Measurements from ENCODE around the gene PNMA8B.
"Not testable (repeated sequence)": the region's sequence is repeated elsewhere in the genome, so short reads cannot be mapped to it uniquely, and the experiment has no call there.

PNMA8B gene, protein sequence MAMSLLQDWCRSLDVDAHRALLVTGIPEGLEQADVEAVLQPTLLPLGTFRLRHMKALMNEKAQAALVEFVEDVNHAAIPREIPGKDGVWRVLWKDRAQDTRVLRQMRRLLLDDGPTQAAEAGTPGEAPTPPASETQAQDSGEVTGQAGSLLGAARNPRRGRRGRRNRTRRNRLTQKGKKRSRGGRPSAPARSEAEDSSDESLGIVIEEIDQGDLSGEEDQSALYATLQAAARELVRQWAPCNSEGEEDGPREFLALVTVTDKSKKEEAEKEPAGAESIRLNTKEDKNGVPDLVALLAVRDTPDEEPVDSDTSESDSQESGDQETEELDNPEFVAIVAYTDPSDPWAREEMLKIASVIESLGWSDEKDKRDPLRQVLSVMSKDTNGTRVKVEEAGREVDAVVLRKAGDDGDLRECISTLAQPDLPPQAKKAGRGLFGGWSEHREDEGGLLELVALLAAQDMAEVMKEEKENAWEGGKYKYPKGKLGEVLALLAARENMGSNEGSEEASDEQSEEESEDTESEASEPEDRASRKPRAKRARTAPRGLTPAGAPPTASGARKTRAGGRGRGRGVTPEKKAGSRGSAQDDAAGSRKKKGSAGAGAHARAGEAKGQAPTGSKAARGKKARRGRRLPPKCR

DNA sequence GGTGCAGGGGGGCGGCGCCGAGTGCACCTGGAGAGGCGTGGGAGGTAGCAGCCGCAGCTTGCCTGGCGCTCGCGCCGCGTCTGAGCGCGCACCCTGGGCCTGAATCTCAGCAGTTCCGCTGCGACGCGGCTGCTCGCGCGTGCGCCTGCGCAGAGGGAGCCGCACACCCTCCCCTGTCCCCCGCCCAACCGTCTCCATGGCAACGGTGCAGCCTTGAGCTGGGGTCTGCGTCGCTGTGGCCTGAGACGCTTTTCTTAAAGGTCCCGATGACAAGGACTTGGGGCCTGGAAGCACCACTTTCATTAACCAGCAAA is at the start of gene PNMA8B:
PNMA8B (minus strand) TSS at position 82 of the 314 bp plus-strand sequence. CDS start 402 bp downstream, outside the sequence.
- no peak for DNase-seq (ENCODE audit: low read depth in 2 of 2)

- no peak for DNase-seq (ENCODE audit: low read depth in 2 of 2)
These were observed 49.0 kb upstream of the PNMA8B start for GRCh38 chr19:46544651-46545050.

DNA sequence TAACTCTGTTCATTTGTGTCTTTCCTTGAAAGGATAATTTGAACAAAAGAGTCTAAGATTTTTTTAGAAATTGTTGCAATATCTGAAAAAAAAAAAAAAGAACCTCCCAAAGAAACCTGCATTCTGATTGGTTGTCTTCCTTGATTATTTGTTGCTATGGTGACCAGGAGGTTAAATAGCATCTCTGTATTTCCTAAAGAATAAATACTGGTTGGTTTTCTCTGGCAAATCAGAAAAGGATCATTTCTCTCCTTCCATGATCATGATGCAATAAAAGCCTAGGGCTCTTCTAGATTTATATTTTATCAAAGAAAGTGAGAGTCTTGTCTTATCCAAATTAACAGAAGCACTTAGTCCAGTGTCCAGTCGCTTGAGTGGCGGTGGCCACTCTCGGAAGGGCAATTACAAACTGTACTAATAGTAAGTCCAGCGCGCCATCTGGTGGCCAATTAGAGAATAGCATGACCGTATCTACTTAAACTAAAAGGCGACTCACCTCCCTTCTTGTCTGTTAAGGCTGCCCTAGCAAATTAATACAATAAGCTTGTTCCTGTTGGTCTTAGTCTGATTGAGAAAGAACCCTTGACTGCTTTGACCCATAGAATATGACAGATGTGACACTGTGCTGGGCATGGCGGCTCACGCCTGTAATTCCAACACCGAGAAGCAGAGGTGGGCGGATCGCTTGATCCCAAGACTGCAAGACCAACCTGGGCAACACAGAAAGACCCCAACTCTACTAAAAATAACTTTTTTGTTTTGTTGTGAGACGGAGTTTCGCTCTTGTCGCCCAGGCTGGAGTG is 47.0 kb upstream of the PNMA8B start:
- DNase-seq (ENCODE audit: low read depth in 2 of 2), result peak; percentile 66 to 80

DNA sequence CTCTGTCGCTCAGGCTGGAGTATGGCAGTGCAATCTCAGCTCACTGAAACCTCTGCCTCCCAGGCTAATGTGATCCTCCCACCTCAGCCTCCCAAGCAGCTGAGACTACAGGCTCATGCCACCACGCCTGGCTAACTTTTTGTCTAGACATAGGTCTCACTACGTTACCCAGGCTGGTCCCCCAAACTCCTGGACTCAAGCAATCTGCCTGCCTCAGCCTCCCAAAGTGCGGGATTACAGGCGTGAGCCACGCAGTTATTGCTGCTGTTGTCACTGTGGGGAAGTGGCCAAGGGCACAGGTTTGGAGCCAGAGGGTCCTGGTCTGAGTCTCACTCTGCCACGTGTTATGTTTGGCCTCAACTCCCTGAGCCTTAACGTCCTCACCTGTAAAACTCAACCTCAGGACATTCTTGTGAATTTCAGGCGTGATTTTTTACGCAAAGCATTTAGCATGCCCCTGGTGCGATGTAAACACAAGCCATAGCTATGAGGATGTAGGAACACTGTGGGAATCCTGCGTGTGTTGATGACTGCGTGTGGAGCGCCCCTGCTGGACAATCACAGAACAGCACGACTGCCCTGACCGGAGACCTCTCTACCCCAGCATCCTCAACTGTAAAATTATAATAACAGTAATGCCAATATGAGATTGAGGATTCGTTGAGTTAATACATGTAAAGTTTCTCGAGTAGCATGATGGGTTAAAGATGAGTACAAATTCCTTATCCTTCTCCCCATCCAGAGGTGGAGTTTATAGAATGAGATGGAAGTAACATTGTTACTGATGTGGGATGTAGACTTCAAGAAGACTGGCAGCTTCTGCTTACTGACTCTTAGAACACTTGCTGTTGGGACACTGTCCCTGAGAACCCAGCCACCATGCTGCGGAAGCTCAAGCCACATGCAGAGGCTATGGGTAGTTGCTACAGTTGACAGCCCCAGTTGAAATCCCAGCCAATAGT is 41.8 kb upstream of the PNMA8B start:
- peak; percentile 39 to 61 for DNase-seq (ENCODE audit: low read depth in 2 of 2)

DNA sequence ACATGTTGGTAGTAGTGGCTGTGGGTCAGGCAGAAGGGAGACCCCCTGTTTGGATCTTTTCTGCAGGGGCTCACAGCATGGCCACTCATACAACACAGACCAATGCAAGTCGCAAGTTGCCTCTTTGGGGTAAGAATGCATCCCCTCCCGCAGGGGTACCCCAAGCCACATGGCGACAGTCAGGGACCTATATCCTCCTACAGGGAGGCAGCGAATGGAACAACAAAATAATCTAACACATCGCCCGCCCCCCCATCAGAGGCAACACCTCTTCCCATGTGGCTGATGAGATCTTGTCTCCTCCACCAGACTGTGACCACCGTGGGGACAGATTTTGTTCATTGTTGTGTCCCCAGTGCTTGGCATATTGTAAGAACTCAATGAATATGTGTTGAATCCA is 40.7 kb upstream of the PNMA8B start:
- no peak for DNase-seq (ENCODE audit: low read depth in 2 of 2)

DNA sequence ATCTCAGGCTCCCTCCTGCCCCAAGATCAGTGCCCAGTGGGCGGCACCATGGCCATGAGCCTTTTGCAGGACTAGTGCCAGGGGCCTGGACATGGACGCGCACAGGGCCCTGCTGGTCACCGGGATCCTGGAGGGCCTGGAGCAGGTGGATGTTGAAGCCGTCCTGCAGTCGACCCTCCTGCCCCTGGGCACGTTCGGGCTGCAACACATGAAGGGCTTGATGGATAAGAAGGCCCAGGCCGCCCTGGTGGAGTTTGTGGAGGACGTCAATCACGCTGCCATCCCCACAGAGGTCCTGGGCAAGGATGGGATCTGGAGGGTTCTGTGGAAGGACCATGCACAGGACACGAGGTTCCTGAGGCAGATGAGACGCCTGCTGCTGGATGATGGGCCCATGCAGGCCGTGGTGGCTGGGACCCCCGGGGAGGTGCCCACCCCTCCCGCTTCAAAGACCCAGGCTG is 38.0 kb upstream of the PNMA8B start:
- no peak for DNase-seq (ENCODE audit: low read depth in 2 of 2)

DNA sequence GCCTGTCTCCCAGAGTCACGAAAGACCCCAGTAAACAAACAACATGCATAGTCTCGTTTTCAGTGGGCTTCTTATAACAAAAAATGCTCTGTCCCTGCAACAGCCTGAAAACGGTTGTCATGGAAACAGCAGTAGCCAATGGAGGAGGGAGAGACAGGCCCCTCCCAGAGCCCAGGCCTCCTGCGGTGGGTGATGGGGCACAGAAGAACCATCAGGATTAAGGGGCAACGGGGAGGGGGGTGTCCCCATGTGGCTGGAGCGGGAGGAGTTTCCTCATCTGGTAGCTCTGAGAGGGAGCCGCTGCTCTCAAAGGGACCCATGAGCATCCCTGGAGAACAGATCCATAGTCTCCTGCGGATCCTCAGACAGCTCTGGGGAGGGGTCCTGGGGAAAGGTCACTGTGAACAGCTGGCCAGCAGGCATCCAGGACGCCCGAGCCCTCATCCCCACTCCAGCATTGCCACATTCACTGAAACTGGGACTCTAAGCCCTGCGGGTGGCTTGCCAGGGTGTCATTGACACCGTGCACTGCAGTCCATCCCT is 37.5 kb upstream of the PNMA8B start:
- DNase-seq (ENCODE audit: low read depth in 2 of 2), result no peak

DNA sequence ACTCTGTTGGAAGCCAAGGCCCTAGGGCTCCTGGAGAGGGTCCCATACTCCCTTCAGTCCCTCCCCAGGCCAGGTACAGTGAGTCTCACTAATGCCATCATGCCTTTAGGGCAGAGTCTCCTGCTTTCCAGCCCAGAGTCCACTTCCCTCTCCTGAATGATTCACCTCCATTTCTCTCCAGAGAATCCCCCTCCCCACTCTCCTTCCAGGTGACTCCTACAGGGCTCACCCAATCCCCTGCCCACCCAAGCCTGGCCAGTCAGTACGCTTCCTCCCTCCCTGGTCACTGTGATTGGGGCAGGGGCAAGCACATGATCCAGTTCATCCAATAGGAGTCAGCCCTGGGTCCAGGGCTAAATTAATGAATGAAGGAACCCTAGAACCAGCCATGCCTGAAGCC is 35.0 kb upstream of the PNMA8B start:
- DNase-seq (ENCODE audit: low read depth in 2 of 2), result no peak

DNA sequence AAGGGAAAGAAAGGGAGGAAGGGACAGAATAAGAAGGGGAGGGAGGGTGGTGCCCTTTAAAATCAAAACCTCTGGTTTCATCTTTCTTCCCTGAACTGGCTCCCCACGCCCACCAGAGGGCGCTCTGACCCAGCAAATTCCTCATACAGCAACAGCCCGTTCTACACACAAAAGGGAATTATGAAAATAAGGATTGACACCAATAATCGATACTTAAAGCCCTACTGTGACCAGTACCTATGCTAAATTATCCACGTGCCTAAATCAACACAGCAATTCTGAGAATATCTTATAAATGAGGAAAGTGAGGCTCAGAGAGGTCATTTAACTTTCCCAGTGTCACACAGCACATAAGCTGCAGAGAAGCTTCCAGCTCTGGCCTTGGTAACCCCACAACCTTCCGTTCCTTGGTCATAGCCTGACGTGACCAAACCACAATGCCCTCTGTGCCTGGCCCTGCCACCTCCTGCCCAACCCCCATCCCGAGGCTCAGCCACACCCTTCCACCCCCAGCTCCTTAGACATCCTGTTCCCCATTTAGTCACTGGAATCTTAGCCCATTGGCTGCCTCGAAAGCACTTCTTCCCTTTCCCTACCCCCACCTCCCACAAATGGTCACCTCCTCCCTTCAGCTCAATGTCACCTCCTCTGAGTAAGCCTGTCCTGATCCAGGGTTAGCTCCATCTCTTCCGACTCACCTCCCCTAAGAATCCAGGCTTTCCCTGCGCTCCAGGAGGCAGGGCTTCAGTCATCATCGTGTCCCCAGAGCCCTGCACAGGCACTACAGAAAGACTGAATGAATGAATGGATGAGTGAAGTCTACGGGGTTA is 34.2 kb upstream of the PNMA8B start:
- peak; percentile 61 to 63 for DNase-seq (ENCODE audit: low read depth in 2 of 2)

GRCh38 chr19:46528601-46529590 is 33.2 kb upstream of the PNMA8B start:
- no peak for DNase-seq (ENCODE audit: low read depth in 2 of 2)

DNA sequence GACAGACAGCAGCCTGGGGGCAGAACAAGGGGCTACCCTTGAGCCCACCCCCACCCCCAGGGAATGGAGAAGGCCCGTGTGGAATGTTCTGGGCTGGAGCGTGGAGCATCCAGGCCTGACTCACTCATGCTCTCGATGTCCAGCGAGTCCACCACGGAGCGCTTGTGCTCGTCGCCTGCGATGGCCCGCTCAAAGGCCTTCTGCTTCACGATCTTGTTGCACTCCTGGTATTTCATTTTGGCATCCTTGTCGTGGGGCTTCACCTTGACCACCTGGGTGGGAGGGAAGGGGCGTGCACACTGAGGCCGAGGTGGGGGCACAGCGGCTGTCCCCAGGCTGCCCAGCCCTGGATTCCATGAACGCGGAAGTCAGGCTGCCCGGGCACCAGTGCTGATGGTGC is 31.1 kb upstream of the PNMA8B start:
- not testable (repeated sequence) for DNase-seq (ENCODE audit: low read depth in 2 of 2)

- no peak for DNase-seq (ENCODE audit: low read depth in 2 of 2)
These were observed 28.6 kb upstream of the PNMA8B start for GRCh38 chr19:46524308-46524707.

GRCh38 chr19:46522988-46523387 is 27.3 kb upstream of the PNMA8B start:
- not testable (repeated sequence) for DNase-seq (ENCODE audit: low read depth in 2 of 2)

DNA sequence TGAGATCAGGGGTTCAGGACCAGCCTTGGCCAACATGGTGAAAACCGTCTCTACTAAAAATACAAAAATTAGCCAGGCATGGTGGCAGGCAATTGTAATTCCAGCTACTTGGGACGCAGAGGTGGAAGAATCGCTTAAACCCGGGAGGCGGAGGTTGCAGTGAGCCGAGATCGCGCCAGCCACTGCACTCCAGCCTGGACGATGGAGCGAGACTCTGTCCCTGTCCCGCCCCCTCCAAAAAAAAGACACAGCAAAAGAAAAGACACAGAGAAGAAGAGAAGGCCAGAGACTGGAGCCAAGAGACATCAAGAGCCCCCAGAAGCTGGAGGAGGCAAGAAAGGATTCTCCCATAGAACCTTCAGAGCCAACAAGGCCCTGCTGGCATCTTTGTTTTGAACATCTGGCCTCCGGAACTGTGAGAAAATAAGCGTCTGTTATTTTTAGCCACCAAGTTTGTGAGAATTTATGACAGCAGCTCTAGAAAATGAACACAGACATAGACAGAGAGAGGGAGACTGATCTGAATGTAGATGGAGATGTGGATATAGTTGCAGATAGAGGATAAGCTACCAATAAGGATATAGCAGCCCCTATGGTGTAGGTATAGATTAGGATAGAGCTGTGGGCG is 25.7 kb upstream of the PNMA8B start:
- no peak for DNase-seq (ENCODE audit: low read depth in 2 of 2)

DNA sequence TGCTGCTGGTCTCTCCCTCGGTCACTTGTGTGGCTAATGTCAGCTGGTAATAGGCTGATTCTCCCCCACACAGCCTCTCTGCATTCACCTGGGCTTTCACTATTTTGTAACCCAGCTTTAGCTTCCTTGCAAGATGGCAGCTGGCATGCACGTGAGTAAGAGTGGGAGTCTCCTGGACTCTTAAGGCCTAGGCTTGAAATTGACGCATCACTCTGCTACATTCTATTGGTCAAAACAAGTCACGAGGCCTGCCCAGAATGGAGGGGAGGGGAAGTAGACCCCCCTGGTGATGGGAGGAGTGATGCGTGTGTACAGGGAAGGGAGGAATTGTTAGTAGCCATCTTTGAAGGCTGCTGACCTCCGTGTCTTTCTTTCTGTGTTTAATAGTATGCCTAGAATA is 24.9 kb upstream of the PNMA8B start:
- no peak for DNase-seq (ENCODE audit: low read depth in 2 of 2)

DNA sequence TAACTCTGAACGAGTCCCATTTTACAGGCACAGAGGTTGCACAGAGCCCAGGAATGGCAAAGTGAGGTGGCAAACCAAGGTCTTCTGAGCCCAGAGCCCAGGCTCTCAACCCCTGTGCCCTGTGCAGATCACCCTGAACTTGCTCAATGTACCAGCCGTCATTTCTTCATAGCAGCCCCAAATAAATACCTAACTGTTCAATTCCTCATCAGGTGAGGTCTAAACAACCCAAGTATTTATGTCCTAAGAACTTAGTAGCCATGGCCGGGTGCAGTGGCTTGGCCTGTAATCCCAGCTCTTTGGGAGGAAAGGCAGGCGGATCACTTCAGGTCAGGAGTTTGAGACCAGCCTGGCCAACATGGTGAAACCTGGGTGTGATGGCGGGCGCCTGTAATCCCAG is 21.8 kb upstream of the PNMA8B start:
- DNase-seq (ENCODE audit: low read depth in 2 of 2), result no peak

- no peak for DNase-seq (ENCODE audit: low read depth in 2 of 2)
These were observed 20.2 kb upstream of the PNMA8B start for GRCh38 chr19:46515879-46516350.

DNA sequence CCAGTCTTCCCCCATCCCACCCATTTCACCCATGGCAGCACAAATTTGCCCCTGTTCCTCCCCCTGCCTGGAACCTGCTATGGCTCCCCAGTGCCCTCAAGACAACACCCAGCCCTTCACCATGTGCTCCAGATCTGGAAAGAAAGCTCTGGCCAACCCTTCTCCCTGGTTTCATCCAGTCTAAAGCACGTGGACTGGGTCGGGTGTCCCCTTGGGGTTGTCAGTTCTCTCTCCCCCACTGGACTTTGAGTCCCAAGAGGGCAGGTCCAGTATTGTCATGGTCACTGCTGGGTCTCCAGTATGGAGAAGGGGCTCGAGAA is 19.6 kb upstream of the PNMA8B start:
- no peak for DNase-seq (ENCODE audit: low read depth in 2 of 2)
